Dermis blood vessel endothelial cell (primary cell): ENCODE data around the gene KCNMA1. TPM values are rescaled to one million over a fixed set of nuclear protein-coding genes. Genes with fewer than 3 reads are reported as not detected.
A peak's percentile ranks its signal among the peaks of the same experiment; 100 is the strongest.

ENCODE experiments used
- DNase-seq: peaks from one replicate; pipeline ENCODE4 v3.0.0; 2010
- total RNA-seq: library from RNA; depleted of rRNA; stranded (reverse); fragments of >200 nt; gene quantifications from 2 replicates; pipeline ENCODE4 v1.2.3, GENCODE V29; 2014

Gene KCNMA1
- total RNA-seq, 1 donor from 2014 or later: under 0.01 TPM

DNA sequence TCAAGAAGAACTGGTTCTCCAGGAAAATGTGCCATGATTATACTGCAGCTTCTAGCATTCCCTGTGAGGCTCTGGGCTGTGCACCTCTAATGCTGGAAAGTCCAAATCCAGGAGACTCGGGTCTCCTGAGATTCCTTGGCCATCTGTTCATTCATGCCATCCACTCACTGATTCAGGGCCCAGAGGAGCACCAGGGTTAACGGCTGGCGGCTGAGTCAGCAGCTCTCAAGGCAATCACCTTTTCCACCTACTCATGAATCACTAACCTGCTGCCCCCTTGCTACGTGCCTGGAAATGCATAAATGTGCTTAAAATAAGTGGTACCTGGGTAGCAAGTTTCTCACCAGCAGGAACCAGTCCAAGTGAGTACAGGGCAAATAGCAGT is 132.7 kb downstream of the KCNMA1 start:
- no peak for DNase-seq

GRCh38 chr10:77504196-77504872 is 133.3 kb downstream of the KCNMA1 start:
- no peak for DNase-seq

GRCh38 chr10:77501846-77502261 is 135.8 kb downstream of the KCNMA1 start:
- DNase-seq: no peak

DNA sequence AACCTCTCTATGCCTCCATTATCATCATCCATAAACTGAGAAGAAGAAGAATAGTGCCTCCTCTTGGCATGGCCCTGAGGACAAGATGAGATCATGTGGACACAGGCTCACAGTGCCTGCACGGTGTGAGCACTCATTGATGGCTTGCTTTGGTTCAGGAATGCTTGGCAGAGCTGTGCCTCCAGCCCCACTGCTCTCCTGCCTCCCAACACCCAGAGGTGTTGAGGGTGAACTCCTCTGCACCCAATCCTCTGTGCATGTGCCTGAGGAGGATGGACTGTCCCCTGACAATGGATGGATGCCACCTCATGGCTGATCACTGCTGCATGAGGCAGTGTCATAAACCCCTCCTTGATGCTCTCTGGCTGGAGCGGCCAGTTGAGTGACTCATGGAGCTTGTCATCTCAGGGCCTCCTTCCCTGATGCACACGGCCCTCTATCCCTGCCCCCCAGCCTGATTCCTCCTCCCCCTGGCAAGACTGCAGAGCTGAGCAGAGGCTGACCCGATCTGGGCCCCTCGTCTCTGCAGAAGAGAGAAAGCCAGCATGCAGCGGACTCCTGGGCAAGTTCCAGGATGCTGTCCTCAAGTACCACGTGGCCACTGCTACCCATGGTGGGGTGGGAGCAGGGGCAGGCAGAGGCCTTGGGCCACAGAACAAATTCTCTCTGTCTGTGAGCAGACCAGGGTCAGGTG is 136.3 kb downstream of the KCNMA1 start:
- DNase-seq: no peak

- no peak for DNase-seq
These were observed 136.9 kb downstream of the KCNMA1 start for GRCh38 chr10:77500754-77501151.

DNA sequence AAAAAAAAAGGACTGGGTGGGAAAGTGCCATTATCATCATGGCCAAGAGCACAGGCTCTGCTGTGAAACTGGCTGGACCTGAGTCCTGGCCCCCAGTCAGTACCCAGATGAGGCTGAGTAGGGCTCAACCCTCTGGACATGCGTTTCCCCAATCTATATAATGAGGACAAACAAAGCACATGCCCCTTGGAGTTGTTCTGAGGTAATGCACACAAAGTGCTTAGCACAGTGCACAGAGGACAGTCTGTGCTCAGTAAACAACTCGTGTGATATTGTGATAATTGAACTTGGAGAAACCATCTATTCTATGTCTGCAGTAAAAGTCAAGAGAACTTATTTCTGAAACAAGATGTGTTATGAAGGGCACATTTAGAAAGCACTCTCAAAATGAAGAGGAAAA is 138.8 kb downstream of the KCNMA1 start:
- DNase-seq: no peak

- DNase-seq: no peak
These were observed 139.4 kb downstream of the KCNMA1 start for GRCh38 chr10:77498210-77498609.

DNA sequence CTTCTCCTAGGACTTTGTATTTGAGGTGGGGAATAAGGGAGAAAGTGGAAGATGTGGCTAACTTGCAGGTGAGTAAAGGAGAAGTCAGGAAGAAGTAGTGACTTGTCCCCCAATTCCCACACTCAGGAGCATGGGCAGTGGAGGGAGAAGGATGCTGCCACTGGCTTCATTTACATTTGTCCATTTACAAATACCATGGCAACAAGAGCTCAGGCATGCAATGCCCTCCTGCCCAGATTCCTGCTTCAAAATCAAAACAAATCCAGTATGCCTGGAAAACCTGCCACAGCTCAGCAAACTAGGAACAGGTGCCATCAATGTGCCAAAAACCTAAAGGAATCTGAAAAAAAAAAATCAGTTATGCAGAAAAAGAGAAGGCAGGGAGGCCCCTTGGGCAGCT is 139.9 kb downstream of the KCNMA1 start:
- DNase-seq: no peak

DNA sequence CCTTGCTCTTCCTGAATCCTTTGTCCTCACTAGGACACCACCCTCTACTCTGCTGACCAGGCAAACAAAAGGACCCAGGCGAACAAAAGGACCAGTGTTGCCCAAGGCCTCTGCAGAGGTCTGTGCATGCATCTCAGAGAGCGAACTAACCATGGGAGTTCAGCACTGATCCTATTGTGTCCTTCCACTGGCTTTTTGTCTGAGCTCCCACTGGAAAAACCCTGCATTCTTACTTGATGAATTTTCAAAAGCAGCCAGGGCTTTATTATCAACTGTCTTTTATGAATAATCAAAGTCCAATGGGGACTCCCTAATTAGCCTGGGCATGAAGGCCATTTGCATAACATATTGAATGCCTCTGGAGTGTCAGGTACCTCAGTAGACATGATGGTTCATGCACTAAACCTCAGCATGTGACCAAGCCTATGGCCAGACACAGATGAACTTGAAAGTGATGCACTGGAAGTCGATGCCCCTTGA is 140.6 kb downstream of the KCNMA1 start:
- DNase-seq: no peak

GRCh38 chr10:77494756-77495541 is 142.7 kb downstream of the KCNMA1 start:
- DNase-seq: no peak

DNA sequence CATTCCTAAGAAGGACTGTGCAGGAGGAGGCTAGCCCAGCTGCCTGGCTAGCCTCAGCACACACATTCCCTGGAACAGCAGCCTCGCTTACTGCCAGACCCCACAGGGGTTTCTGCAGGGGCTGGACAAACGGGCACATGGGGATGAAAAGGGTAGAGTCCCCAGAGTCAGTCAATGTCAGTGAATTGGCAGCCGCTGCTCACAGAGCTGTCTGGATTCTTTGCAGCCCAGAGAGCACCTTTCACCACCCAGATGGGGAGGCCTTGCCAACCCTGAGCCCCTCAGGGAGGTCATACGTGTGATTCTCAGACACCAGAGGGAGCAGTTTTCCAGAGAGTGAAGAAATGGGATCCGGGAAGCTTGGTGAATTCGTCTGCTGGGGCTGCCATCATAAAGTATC is 143.3 kb downstream of the KCNMA1 start:
- DNase-seq: peak; percentile 21

DNA sequence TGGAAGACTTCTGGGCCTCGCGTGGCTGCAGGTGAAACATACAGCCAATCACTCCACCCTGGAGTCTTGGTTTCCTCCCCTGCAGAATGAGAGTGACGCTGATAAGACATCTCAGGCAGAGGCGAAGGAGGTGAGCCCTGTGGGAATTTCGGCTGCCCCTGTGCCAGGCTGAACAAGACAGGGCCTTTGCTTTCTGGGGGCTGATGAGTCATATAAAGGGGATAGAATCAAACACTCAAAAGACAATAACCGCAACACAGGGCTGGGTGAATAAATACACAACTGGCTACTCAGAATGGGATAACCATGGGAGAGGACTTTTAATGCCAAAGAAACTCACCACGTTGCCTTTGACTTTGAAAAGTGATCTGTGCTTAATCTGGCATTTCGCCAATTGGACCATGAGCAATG is 143.8 kb downstream of the KCNMA1 start:
- no peak for DNase-seq

DNA sequence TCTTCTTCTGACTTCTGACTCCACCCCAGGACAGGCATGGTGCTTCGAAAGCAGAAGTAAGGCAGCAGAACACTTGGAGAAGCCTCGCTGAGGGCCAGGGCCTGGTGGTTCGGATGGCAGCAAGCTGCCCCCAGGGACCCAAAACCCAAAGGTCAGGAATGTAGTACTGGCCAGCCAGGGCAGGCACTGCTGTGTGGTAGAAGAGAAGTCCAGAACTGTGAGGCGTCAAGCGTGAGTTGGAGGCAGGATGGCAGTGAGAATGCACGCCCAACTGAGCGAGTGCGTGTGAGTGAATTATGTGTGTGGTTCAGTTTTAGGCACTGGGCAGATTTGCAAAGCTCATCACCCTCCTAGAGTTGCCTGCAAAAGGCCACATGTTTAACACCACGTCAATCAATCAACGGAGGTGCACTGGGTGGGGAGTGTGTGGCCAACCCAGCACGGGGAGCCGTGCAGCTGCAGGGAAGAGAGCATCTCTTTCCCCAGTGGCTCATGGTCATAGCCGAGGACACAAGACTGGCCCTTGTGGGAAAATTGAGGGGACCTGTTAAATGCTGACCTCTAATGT is 144.3 kb downstream of the KCNMA1 start:
- DNase-seq: no peak

GRCh38 chr10:77492368-77492994 is 145.1 kb downstream of the KCNMA1 start:
- DNase-seq: no peak

DNA sequence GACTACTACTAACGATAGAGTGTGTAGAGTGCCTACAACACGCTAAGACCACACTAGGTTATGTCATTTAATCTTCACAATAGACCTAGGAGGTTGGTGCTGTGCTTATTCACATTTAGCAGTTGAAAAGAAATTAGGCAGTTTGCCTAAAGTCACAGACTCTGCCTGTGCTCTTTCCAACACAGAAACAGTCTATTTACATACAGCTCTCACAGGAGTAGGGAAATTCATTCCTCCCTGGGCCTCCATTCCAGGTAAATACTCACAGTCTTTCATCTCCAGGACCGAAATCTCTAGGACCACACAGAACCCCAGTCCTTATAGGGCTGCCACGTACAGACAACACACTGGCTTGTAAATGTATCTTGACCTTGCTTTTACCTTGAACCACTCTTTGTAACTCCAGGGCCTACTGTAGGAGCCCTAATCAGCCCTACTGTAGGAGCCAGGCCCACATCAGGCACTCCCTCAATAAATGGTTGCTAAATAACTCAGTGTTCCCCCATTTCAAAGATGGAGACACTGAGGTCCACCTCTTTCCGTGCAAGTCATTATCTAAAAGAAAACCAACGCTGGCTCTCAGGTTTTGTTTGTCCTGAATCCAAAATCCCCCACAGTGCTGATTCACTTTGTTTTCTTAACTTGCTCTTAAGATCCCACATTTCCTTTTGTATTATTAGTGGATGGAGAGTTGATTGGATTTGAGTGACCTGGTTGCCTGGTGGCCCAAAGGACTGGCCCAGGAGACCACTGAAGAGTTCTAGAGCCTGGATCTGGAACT is 146.9 kb downstream of the KCNMA1 start:
- no peak for DNase-seq

DNA sequence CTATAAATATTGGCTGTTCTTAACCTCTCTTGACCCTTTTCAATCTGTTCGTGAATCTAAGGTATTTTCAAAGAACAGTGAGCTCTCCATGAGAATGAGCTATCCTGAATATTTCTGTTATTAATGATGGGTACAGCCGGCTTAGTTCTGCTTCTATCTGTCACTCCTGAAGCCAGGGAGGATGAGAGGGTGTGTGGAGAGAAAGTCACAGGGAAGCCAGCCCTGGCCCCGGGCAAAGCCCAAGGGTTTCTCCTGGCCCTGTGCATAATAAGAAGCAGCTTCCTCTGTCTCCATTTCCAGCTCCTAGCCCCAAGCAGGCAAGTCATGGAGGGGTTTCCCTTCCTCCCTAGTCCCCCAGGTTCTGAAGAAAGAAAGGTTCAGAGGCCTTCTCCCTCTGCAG is 151.1 kb downstream of the KCNMA1 start:
- no peak for DNase-seq

- DNase-seq: no peak
These were observed 151.8 kb downstream of the KCNMA1 start for GRCh38 chr10:77485847-77486246.

- no peak for DNase-seq
These were observed 155.5 kb downstream of the KCNMA1 start for GRCh38 chr10:77482072-77482471.

DNA sequence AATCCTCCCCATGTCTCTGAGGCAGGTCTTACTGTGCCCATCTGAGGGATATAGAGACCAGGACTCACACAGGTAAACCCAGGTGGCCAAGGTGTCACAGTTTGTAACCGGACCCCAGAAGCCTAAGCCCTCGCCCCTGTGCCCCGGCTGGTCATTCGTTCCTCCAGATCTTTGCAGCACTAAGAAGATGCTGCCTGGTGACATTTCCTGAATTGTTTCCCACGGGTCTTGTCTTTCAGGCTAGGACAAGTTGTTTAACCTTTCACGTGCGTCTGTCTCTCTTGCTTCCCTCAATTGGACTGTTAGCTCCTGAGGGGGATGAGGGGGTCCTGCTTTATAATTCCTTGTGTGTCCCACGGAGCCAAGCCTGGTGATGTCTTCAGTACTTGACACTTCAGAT is 158.0 kb downstream of the KCNMA1 start:
- no peak for DNase-seq

DNA sequence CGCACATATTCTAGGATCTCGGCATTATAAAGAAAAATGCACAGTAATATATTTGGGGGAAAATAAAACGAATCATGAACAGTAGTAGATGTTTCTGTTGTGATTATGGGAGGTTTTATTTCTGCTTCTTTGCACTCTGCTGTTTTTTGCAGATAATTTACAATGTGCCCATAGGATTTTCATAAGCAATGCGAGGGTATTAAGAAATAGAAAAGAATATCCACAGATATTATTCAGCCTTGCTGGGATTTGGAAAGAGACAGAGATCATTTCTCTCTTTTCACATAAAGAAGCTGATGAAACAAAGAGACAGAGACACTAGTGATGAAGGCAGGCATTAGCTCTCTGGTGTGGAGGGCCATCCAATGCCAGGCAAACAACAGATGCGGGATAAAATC is 158.6 kb downstream of the KCNMA1 start:
- DNase-seq: no peak

DNA sequence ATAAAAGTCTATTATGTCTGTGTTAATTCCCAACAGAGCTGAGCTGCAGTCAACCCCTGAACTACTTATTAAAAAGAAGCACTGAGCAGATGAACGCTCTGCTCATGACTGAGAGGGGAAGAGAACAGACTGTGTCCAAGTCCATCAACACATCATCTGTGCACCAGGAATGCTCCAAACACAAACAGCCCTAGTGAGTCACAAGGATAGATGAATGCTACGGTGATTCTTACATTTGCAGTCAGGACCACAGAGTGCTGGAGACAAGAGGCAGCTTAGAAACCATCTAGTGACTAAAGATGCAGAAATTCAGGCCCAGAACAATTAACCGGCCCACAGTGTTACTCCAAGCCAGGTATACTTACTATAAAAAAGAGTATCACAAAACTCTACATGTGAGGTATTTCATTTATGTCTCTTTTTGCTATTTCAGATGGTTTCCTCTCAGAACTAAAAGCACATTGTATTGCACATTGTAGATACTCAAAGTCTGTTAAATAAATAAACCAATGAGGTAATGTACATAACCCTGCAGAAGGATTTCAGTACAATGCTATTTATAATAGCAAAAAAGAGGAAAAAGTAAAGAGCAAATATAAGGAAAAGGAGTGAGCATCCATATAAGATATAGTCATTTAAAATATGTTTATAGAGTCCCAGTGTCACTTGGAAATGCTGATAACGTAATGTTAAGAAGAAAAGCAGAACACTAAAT is 159.2 kb downstream of the KCNMA1 start:
- no peak for DNase-seq
